WTC11 (cell line): ENCODE data around the gene CLEC16A. TPM values are rescaled to one million over a fixed set of nuclear protein-coding genes. Genes with fewer than 3 reads are reported as not detected.

Experiments used
- ATAC-seq: fragments of 200-7000 bp; cut with Tn5 transposase; 2 replicates; pipeline ENCODE4 v1.10.0; 2021; ENCODE audit warnings: mild to moderate bottlenecking, moderate library complexity
- CTCF ChIA-PET: fragments of 300-600 bp; sonication (Branson Sonifier 250); formaldehyde crosslinking; loops from one replicate; lab custom pipeline; 2021; ENCODE audit warnings: antibody characterized with exemption; lab: Charles Lee
- POLR2A ChIA-PET: fragments of 350-600 bp; sonication (Branson Sonifier 250); formaldehyde crosslinking; loops from one replicate; lab custom pipeline; 2021; ENCODE audit warnings: antibody characterized with exemption; lab: Charles Lee
- DNase-seq: peaks from one replicate; pipeline ENCODE4 v3.0.0; 2021; ENCODE audit warnings: low spot score
- H3K27ac Mint-ChIP-seq: 2 replicates; pipeline ENCODE4 v1.8.0; 2021; ENCODE audit warnings: mixed read lengths
- H3K27me3 Mint-ChIP-seq: 2 replicates; pipeline ENCODE4 v1.8.0; 2021; ENCODE audit warnings: low read depth, mild to moderate bottlenecking, moderate library complexity, mixed read lengths
- H3K36me3 Mint-ChIP-seq: 2 replicates; pipeline ENCODE4 v1.8.0; 2021; ENCODE audit warnings: mixed read lengths
- H3K4me1 Mint-ChIP-seq: 2 replicates; pipeline ENCODE4 v1.8.0; 2022; ENCODE audit warnings: mixed read lengths
- H3K4me3 Mint-ChIP-seq: 2 replicates; pipeline ENCODE4 v1.8.0; 2021; ENCODE audit warnings: mild to moderate bottlenecking, moderate library complexity, mixed read lengths
- H3K9me3 Mint-ChIP-seq: 2 replicates; pipeline ENCODE4 v1.8.0; 2021; ENCODE audit warnings: mixed read lengths
- CREB1 ChIP-seq: sonication (generic); formaldehyde crosslinking; IDR thresholded peaks from 2 replicates; pipeline ENCODE4 v1.8.0; 2023; ENCODE audit warnings: mild to moderate bottlenecking, missing genetic modification reagents
- ELF4 ChIP-seq: sonication (generic); formaldehyde crosslinking; IDR thresholded peaks from 2 replicates; pipeline ENCODE4 v1.8.1; 2022; ENCODE audit warnings: low read depth, mild to moderate bottlenecking, moderate library complexity, missing genetic modification reagents
- HMGXB4 ChIP-seq: sonication (generic); formaldehyde crosslinking; IDR thresholded peaks from 2 replicates; pipeline ENCODE4 v1.8.1; 2023; ENCODE audit warnings: mild to moderate bottlenecking, moderate library complexity, missing genetic modification reagents
- JAZF1 ChIP-seq: fragments of 250-450 bp; sonication (Bioruptor Pico); IDR thresholded peaks from 2 replicates; pipeline ENCODE4 v1.9.0; 2021; ENCODE audit warnings: moderate library complexity, mild to moderate bottlenecking, inconsistent platforms
- PRRX2 ChIP-seq: fragments of 250-450 bp; sonication (Bioruptor Pico); IDR thresholded peaks from 2 replicates; pipeline ENCODE4 v1.8.0; 2021; ENCODE audit warnings: mild to moderate bottlenecking
- RELA ChIP-seq: sonication (generic); formaldehyde crosslinking; IDR thresholded peaks from 2 replicates; pipeline ENCODE4 v1.8.1; 2022; ENCODE audit warnings: missing genetic modification reagents, mild to moderate bottlenecking, borderline replicate concordance
- SMAD3 ChIP-seq: sonication (generic); formaldehyde crosslinking; IDR thresholded peaks from 2 replicates; pipeline ENCODE4 v1.8.0; 2022; ENCODE audit warnings: missing genetic modification reagents, mild to moderate bottlenecking, borderline replicate concordance
- SMAD4 ChIP-seq: sonication (generic); formaldehyde crosslinking; IDR thresholded peaks from 2 replicates; pipeline ENCODE4 v1.8.0; 2022; ENCODE audit warnings: mild to moderate bottlenecking, missing genetic modification reagents
- SOX15 ChIP-seq: fragments of 250-450 bp; sonication (Bioruptor Pico); IDR thresholded peaks from 2 replicates; pipeline ENCODE4 v1.9.0; 2021; ENCODE audit warnings: mild to moderate bottlenecking
- SP1 ChIP-seq: sonication (generic); formaldehyde crosslinking; conservative IDR thresholded peaks from 2 replicates; pipeline ENCODE4 v1.8.1; 2022; ENCODE audit warnings: missing genetic modification reagents
- ZNF121 ChIP-seq: sonication (generic); formaldehyde crosslinking; IDR thresholded peaks from 2 replicates; pipeline ENCODE4 v1.8.0; 2023; ENCODE audit warnings: missing genetic modification reagents
- ZNF138 ChIP-seq: sonication (generic); formaldehyde crosslinking; conservative IDR thresholded peaks from 2 replicates; pipeline ENCODE4 v1.8.1; 2022; ENCODE audit warnings: mild to moderate bottlenecking, moderate library complexity, missing genetic modification reagents
- ZNF232 ChIP-seq: sonication (generic); formaldehyde crosslinking; IDR thresholded peaks from 2 replicates; pipeline ENCODE4 v1.8.0; 2022; ENCODE audit warnings: mild to moderate bottlenecking, missing genetic modification reagents
- total RNA-seq: library from RNA; stranded (reverse); gene quantifications from 3 replicates; pipeline ENCODE4 v1.2.3, GENCODE V29; 2021
- TF ChIP-seq, protein P1 (sequence below): sonication (generic); formaldehyde crosslinking; IDR thresholded peaks from 2 replicates; pipeline ENCODE4 v1.8.1; 2023; ENCODE audit warnings: mild to moderate bottlenecking, missing genetic modification reagents
- TF ChIP-seq, protein P2 (sequence below): sonication (generic); formaldehyde crosslinking; conservative IDR thresholded peaks from 2 replicates; pipeline ENCODE4 v1.8.1; 2022; ENCODE audit warnings: mild to moderate bottlenecking, missing genetic modification reagents

CLEC16A gene
- total RNA-seq, 1 experiment from 2014 or later = 14.4 TPM

GRCh38 chr16:11114366-11115164 lies 170.2 kb downstream of the CLEC16A start (continued):
- TF ChIP-seq, protein P1, sequence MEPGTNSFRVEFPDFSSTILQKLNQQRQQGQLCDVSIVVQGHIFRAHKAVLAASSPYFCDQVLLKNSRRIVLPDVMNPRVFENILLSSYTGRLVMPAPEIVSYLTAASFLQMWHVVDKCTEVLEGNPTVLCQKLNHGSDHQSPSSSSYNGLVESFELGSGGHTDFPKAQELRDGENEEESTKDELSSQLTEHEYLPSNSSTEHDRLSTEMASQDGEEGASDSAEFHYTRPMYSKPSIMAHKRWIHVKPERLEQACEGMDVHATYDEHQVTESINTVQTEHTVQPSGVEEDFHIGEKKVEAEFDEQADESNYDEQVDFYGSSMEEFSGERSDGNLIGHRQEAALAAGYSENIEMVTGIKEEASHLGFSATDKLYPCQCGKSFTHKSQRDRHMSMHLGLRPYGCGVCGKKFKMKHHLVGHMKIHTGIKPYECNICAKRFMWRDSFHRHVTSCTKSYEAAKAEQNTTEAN = no peak
- TF ChIP-seq HMGXB4 (CRISPR knock-in tag) = no peak

GRCh38 chr16:11117576-11118211 lies 173.3 kb downstream of the CLEC16A start:
- ChIA-PET CTCF (no interaction called here), POLR2A (no interaction called here)
- Mint-ChIP-seq H3K36me3 (no peaks in the 10 kb centered on the region), H3K27ac (no peak overlapping the region), H3K4me1 (peaks cover 12% of the 10 kb centered on the region), H3K4me3 (no peak overlapping the region), H3K9me3 (no peaks in the 10 kb centered on the region), H3K27me3 (no peaks in the 10 kb centered on the region)
- no peak for ATAC-seq
- TF ChIP-seq CREB1 (CRISPR knock-in tag) (no peak), ZNF121 (CRISPR knock-in tag) (0 out of 2 replicates have a peak, but pooled peaks have one; percentile 6)
- TF ChIP-seq, all 79 proteins: peak for 1
- no peak for DNase-seq

- Mint-ChIP-seq H3K9me3 (no peaks in the 10 kb centered on the region), H3K27ac (no peak overlapping the region), H3K4me1 (peaks cover 12% of the 10 kb centered on the region), H3K4me3 (no peak overlapping the region), H3K36me3 (no peaks in the 10 kb centered on the region), H3K27me3 (no peaks in the 10 kb centered on the region)
- no peak for ATAC-seq
- POLR2A ChIA-PET = no interaction called here
- CTCF ChIA-PET = interaction anchor here (1.5 kb wide), 1 partner anchor 269 kb away, joined by 3 read pairs; no protein-coding TSS in a partner anchor
- no peak for TF ChIP-seq RELA (CRISPR knock-in tag)
- TF ChIP-seq ZNF138 = no peak
- TF ChIP-seq ZNF232 (CRISPR knock-in tag) = no peak
- no peak for TF ChIP-seq ELF4
- no peak for DNase-seq
These were observed 174.1 kb downstream of the CLEC16A start for GRCh38 chr16:11118479-11118878.

DNA sequence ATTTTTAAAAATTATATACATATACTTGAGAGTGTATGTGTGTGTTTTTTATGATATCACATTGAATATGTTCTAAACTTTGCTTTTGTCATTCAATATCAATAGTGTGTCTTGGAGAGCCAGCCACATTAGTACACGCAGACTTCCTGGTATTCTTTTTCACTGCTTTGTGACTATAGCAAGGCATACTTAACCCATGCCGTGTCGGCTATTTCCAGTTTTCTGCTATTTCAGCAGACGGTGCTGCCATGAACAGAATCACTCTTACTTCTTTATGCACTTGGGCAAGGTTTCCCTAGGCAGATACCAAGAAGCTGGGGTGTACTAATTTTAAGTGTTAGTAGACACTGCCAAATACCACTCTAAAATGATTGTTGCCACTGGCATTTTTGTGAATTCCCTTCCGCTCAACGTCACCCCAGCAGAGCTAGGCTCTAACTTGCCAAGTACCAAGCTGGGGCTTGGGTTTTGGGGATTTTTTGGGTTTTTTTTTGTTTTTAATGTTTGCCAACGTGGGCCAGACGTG lies 176.8 kb downstream of the CLEC16A start:
- Mint-ChIP-seq H3K4me1 (no peaks in the 10 kb centered on the region), H3K9me3 (no peaks in the 10 kb centered on the region)
- CTCF ChIA-PET = no interaction called here

DNA sequence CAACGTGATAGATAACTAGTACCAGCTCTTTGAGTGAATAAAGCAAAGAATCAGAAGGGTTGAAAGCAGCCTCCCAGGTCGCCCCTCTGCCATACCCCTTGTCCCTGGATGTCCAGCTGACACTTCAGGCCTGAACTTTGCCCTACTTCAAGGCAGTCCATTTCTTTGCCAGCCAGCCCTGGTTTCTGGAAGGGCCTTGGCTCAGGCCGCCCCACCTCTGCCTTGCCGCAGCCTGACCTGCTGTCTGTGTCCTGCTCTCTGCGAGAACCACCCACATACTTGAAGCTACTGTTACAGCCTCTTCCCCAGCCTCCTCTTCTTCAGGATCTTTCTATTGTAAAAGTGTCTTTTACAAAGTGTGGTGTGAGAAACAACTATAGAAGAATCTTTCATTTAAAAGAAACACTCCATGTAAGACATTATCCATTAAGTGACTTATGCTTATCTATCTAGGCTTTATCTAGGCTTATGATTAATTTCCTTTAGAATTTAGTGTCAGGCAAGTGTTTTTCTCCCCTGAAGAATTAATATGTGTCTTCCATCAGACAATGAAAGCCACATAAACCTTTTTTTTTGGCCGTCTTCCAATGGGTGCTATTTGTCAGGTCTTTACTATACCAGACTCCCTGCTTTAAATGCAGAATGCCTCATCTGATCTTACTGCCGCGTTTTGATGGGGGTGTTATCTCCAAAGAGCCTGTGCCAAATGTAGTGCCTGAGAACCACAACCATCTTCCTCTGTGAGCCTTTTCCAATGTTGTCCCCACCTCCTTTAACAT lies 177.7 kb downstream of the CLEC16A start:
- ChIA-PET CTCF (no interaction called here), POLR2A (no interaction called here)
- no peaks in the 10 kb centered on the region for H3K27me3 Mint-ChIP-seq
- H3K9me3 Mint-ChIP-seq = no peaks in the 10 kb centered on the region
- no peak for TF ChIP-seq JAZF1
- TF ChIP-seq, protein P2, sequence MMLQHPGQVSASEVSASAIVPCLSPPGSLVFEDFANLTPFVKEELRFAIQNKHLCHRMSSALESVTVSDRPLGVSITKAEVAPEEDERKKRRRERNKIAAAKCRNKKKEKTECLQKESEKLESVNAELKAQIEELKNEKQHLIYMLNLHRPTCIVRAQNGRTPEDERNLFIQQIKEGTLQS (CRISPR knock-in tag) = no peak
- no peak for TF ChIP-seq PRRX2 (CRISPR knock-in tag)
- no peak for TF ChIP-seq SOX15 (CRISPR knock-in tag)
- no peak for TF ChIP-seq SMAD4 (CRISPR knock-in tag)
- H3K4me3 Mint-ChIP-seq = no peak overlapping the region
- no peaks in the 10 kb centered on the region; the same call in 1 of the 2 replicates for H3K4me1 Mint-ChIP-seq
- H3K36me3 Mint-ChIP-seq = peaks cover 5% of the 10 kb centered on the region; the same call in 1 of the 2 replicates
- DNase-seq (no peak), ATAC-seq (no peak)
- peak overlapping the region; percentile 25 for H3K27ac Mint-ChIP-seq

More for the DNA sequence above, 176.8 kb downstream of the CLEC16A start:
- no peaks in the 10 kb centered on the region for H3K27me3 Mint-ChIP-seq
- ATAC-seq (no peak), DNase-seq (no peak)
- H3K4me3 Mint-ChIP-seq = no peak overlapping the region
- TF ChIP-seq SP1 (CRISPR knock-in tag) (no peak), SMAD3 (CRISPR knock-in tag) (no peak)
- H3K27ac Mint-ChIP-seq = no peak overlapping the region
- peaks cover under 1% of the 10 kb centered on the region; the same call in 1 of the 2 replicates for H3K36me3 Mint-ChIP-seq
- POLR2A ChIA-PET = no interaction called here
